Activated CD8-positive, alpha-beta memory T cell treated with anti-CD3 and anti-CD28 coated beads, Interleukin-2, amount 50 U/mL, for 48 hours (primary cell): ENCODE data around the gene CACNA1H.
"Not testable (repeated sequence)": the region's sequence is repeated elsewhere in the genome, so short reads cannot be mapped to it uniquely, and the experiment has no call there.

Experiments
- DNase-seq: peaks from one replicate; pipeline ENCODE4 v3.0.0-alpha.2; 2020

CACNA1H gene

DNA sequence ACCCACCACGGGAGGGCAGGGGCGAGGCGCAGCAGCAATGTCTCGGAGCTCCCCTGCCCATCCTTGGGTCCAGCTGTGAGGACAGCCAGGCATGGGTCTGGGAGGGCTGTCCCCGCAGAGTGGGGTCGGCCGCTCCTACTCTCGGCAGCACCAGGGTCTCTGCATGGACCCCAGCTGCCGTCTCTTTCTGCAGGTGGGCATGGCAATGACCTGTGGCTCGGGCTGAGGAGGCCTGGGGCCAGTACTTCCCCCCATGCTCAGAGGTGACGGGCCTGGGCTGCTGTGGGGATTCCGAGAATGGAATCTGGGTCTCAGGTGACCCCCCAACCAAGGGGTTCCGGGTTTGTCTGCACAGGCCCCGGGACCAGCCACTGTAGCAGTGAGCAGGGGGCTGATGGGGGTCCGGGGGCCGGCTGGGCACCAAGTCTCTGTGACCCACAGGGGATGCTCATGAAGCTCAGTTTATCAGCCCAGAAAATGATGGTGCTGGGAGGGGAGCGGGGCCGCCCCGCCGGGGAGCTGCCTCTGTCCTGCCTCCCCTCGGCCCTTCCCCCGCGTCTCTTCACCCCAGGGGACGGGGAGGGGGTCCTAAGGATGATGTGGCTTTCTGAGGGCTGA, 23.5 kb downstream of the CACNA1H start:
- DNase-seq: no peak

DNA sequence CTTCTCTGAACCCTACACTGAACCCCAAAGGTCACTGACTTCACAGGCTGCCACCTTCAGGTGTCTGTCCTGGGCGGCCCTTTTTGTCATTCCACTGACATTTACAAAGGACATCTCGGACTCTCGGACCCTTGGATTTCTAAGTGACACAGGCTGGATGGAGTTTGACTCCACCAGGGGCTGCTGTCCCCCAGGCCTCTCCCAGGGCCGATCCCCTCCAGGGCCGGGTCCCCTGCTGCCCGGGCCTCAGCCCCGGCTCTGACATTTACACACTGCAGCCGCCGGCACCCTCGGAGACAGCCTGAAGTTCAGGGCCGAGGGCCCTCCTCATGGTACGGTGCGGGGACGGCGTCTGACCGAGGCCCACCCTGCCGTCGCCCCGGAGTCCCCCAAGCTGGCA, 24.1 kb downstream of the CACNA1H start:
- no peak for DNase-seq

DNA sequence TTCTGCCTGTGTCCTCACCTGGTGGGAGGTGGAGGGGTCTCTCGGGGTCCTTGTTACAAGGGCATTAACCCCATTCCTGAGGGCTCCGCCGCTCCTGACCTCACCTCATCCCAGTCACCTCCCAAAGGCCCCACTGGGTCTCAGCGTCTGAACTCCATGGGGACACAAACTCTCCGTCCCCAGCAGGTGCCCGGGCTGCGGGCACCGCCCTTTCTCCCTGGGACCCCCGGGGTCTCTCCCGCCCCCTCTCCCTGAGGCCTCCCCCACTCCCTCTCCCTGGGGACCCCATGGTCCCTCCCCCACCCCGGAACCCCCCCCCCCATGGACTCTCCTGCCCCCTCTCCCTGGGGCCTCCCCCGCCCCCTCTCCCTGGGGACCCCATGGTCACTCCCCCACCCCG, 24.8 kb downstream of the CACNA1H start:
- no peak for DNase-seq

- DNase-seq: no peak
These were observed 25.5 kb downstream of the CACNA1H start for GRCh38 chr16:1178295-1178910.

GRCh38 chr16:1180549-1181403, 27.9 kb downstream of the CACNA1H start:
- no peak for DNase-seq

- DNase-seq: no peak
These were observed 28.8 kb downstream of the CACNA1H start for GRCh38 chr16:1181404-1182315.

- DNase-seq: no peak
These were observed 29.4 kb downstream of the CACNA1H start for GRCh38 chr16:1182316-1182671.

- no peak for DNase-seq
These were observed 30.3 kb downstream of the CACNA1H start for GRCh38 chr16:1182950-1183907.

GRCh38 chr16:1184156-1184868, 31.4 kb downstream of the CACNA1H start:
- no peak for DNase-seq

DNA sequence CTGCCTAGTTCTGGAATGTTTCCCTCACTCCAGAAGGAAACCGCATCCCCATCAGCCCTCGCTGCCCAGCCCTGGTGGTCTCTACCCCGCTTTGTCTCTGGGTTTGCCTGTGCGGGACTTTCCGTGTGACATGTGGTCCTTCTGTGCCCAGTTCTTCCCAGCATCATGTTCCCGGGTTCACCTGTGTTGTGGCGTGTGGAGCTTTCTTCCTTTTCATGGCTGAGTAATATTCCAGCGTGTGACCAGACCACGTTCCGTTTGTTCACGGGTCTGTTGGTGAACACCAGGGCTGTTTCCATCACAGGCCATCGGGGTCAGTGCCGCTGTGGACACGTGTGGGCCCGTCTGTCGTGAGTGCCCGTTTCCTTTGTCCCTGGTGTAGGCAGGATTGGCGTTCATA, 32.1 kb downstream of the CACNA1H start:
- no peak for DNase-seq

- DNase-seq: not testable (repeated sequence)
These were observed 32.7 kb downstream of the CACNA1H start for GRCh38 chr16:1185460-1186207.

- peak; percentile 78 for DNase-seq
These were observed 35.7 kb downstream of the CACNA1H start for GRCh38 chr16:1188432-1189189.

GRCh38 chr16:1189455-1189854, 36.5 kb downstream of the CACNA1H start:
- no peak for DNase-seq

DNA sequence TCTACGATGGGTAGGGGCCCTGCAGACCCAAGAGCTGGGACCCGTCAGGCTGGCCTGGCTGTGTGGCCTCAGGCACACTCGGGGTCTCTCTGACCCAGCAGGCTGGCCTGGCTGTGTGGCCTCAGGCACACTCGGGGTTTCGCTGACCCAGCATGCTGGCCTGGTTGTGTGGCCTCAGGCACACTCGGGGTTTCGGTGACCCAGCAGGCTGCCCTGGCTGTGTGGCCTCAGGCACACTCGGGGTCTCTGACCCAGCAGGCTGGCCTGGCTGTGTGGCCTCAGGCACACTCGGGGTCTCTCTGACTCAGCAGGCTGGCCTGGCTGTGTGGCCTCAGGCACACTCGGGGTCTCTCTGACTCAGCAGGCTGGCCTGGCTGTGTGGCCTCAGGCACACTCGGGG, 37.9 kb downstream of the CACNA1H start:
- DNase-seq: not testable (repeated sequence)

GRCh38 chr16:1192384-1193073, 39.6 kb downstream of the CACNA1H start:
- DNase-seq: no peak

DNA sequence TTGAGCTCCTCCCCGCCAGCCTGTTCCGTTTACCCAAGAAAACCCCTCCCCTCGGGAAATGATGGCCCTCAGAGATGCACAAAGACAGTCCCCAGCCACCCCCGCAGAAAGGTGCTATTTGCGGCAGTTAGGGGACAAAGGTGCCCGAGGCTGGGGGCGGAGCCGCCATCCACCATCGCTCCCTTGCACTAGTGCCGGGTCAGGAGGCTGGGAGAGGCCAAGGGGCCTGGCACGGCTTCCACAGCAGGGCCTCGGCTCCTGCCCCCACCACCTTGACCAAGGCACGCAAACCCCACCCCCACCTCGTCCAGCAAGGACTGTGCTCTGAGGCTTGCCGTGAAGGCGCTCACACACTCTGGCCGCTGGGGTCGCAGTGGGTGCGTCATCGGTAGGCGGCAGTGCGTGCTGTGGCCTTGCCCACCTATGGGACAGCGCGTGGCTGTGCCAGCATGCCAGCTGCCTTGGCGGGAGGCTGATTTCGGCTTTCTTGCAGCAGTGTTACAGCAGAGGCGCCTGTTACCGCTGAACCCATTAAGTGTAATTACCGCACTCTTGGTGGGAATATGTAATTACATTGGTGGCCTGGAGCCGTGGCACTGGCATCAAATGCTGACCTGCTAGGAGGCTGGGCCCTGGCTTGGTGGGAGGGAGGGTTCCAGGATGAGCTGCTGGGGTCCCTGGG, 40.4 kb downstream of the CACNA1H start:
- no peak for DNase-seq

DNA sequence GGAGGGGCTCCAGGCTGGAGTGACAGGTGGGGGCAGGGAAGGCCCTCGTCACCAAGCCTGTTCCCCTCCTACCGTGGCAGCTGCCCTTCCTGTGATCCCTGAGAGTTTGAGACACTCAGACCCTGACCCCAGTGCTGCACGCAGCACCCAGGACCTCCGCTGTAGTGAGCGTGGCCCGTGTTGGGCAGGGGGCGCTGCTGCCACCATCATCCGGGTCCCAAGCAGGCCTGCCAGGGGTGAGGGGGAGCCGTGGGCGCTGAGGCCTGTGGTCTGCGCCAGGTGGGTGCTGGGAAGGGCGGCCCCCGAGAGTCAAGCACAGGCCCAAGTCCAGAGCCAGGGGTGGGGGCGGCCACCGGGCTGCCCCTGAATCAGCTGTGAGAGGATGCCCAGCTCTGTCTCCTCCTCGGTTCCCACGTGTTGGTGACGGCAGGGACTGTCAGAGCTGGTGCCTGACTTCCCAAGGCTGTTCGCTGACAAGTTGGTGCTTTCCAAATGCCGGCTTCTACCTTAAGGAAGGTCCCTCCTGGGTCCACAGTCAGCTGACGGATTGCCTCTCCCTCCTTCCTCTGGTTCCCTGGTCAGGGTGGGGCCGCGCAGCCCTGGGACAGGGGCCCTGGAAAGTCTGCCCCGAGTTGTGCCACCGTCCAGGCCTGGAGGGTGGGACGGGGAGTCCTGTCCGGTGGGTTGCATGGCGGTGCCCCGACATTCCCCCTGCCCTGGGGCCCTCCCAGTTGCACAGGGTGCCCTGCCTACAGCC, 41.1 kb downstream of the CACNA1H start:
- DNase-seq: no peak
